Measurements from ENCODE around the gene HOXD1.

HOXD1 gene

GRCh38 chr2:176187899-176188773 is at the start of gene HOXD1:
Gene HOXD1 (plus strand): TSS chr2:176188668. CDS start chr2:176188802, 134 bp downstream.
- Histone ChIP-seq H3K9ac (ENCODE audit: low read length in 2 of 2) (no peak within 1 kb of the TSS), H3K4me3 (ENCODE audit: low read length in 2 of 2) (peak within 1 kb of the TSS; percentile 52 to 75), H3K4me1 (ENCODE audit: control insufficient read depth, insufficient read depth, low read length) (peaks cover 23% of the 10 kb centered on the region), H3K9me3 (ENCODE audit: control insufficient read depth in 2 of 2, low read length in 2 of 2) (no peaks in the 10 kb centered on the region), H3K36me3 (ENCODE audit: control insufficient read depth in 2 of 2, insufficient read depth in 2 of 2, low read length in 2 of 2) (no peaks in the 10 kb centered on the region), H3K27ac (ENCODE audit: low read length) (no peak within 1 kb of the TSS), H3K27me3 (ENCODE audit: control insufficient read depth in 1 of 2, insufficient read depth in 2 of 2, low read length in 2 of 2) (peaks cover 45 to 70% of the 10 kb centered on the region in 2 donors)

- H3K36me3 ChIP-seq (ENCODE audit: control insufficient read depth in 2 of 2, insufficient read depth in 2 of 2, low read length in 2 of 2) = no peaks in the 10 kb centered on the region
- H3K4me3 ChIP-seq (ENCODE audit: low read length in 2 of 2) = peak overlapping the region in 1 of 2 donors; percentile 22
- H3K27me3 ChIP-seq (ENCODE audit: control insufficient read depth in 1 of 2, insufficient read depth in 2 of 2, low read length in 2 of 2) = peaks cover 71 to 83% of the 10 kb centered on the region in 2 donors
- no peaks in the 10 kb centered on the region for H3K9me3 ChIP-seq (ENCODE audit: control insufficient read depth in 2 of 2, low read length in 2 of 2)
- no peak overlapping the region for H3K9ac ChIP-seq (ENCODE audit: low read length in 2 of 2)
- H3K4me1 ChIP-seq (ENCODE audit: control insufficient read depth, insufficient read depth, low read length) = peaks cover 20% of the 10 kb centered on the region
- peak overlapping the region; percentile 18 for H3K27ac ChIP-seq (ENCODE audit: low read length)
Measured at GRCh38 chr2:176138923-176139660, 49.4 kb upstream of the HOXD1 start.

- H3K27me3 ChIP-seq (ENCODE audit: control insufficient read depth in 1 of 2, insufficient read depth in 2 of 2, low read length in 2 of 2) = peaks cover 66 to 78% of the 10 kb centered on the region in 2 donors
- H3K9ac ChIP-seq (ENCODE audit: low read length in 2 of 2) = no peak overlapping the region
- no peaks in the 10 kb centered on the region for H3K36me3 ChIP-seq (ENCODE audit: control insufficient read depth in 2 of 2, insufficient read depth in 2 of 2, low read length in 2 of 2)
- H3K4me3 ChIP-seq (ENCODE audit: low read length in 2 of 2) = peak overlapping the region; percentile 56 to 67
- no peak overlapping the region for H3K27ac ChIP-seq (ENCODE audit: low read length)
- no peaks in the 10 kb centered on the region for H3K9me3 ChIP-seq (ENCODE audit: control insufficient read depth in 2 of 2, low read length in 2 of 2)
- peaks cover 20% of the 10 kb centered on the region for H3K4me1 ChIP-seq (ENCODE audit: control insufficient read depth, insufficient read depth, low read length)
Measured at GRCh38 chr2:176139661-176140512, 48.6 kb upstream of the HOXD1 start.

GRCh38 chr2:176140513-176141317 is 47.8 kb upstream of the HOXD1 start:
- H3K9me3 ChIP-seq (ENCODE audit: control insufficient read depth in 2 of 2, low read length in 2 of 2) = no peaks in the 10 kb centered on the region
- H3K27me3 ChIP-seq (ENCODE audit: control insufficient read depth in 1 of 2, insufficient read depth in 2 of 2, low read length in 2 of 2) = peaks cover 67 to 78% of the 10 kb centered on the region in 2 donors
- no peaks in the 10 kb centered on the region for H3K36me3 ChIP-seq (ENCODE audit: control insufficient read depth in 2 of 2, insufficient read depth in 2 of 2, low read length in 2 of 2)
- H3K4me1 ChIP-seq (ENCODE audit: control insufficient read depth, insufficient read depth, low read length) = peaks cover 19% of the 10 kb centered on the region
- H3K4me3 ChIP-seq (ENCODE audit: low read length in 2 of 2) = peak overlapping the region; percentile 56 to 67
- H3K9ac ChIP-seq (ENCODE audit: low read length in 2 of 2) = no peak overlapping the region
- no peak overlapping the region for H3K27ac ChIP-seq (ENCODE audit: low read length)

- no peaks in the 10 kb centered on the region for H3K9me3 ChIP-seq (ENCODE audit: control insufficient read depth in 2 of 2, low read length in 2 of 2)
- no peaks in the 10 kb centered on the region for H3K36me3 ChIP-seq (ENCODE audit: control insufficient read depth in 2 of 2, insufficient read depth in 2 of 2, low read length in 2 of 2)
- H3K4me3 ChIP-seq (ENCODE audit: low read length in 2 of 2) = no peak overlapping the region
- no peak overlapping the region for H3K9ac ChIP-seq (ENCODE audit: low read length in 2 of 2)
- H3K27ac ChIP-seq (ENCODE audit: low read length) = no peak overlapping the region
- peaks cover 68 to 78% of the 10 kb centered on the region in 2 donors for H3K27me3 ChIP-seq (ENCODE audit: control insufficient read depth in 1 of 2, insufficient read depth in 2 of 2, low read length in 2 of 2)
- peaks cover 8% of the 10 kb centered on the region for H3K4me1 ChIP-seq (ENCODE audit: control insufficient read depth, insufficient read depth, low read length)
Measured at GRCh38 chr2:176142281-176142680, 46.2 kb upstream of the HOXD1 start.

- Histone ChIP-seq H3K9me3 (ENCODE audit: control insufficient read depth in 2 of 2, low read length in 2 of 2) (no peaks in the 10 kb centered on the region), H3K9ac (ENCODE audit: low read length in 2 of 2) (no peak overlapping the region), H3K27me3 (ENCODE audit: control insufficient read depth in 1 of 2, insufficient read depth in 2 of 2, low read length in 2 of 2) (peaks cover 69 to 79% of the 10 kb centered on the region in 2 donors), H3K27ac (ENCODE audit: low read length) (no peak overlapping the region), H3K4me1 (ENCODE audit: control insufficient read depth, insufficient read depth, low read length) (peaks cover 2% of the 10 kb centered on the region), H3K36me3 (ENCODE audit: control insufficient read depth in 2 of 2, insufficient read depth in 2 of 2, low read length in 2 of 2) (no peaks in the 10 kb centered on the region), H3K4me3 (ENCODE audit: low read length in 2 of 2) (no peak overlapping the region)
Measured at GRCh38 chr2:176145085-176145969, 43.1 kb upstream of the HOXD1 start.

- no peaks in the 10 kb centered on the region for H3K9me3 ChIP-seq (ENCODE audit: control insufficient read depth in 2 of 2, low read length in 2 of 2)
- no peak overlapping the region for H3K27ac ChIP-seq (ENCODE audit: low read length)
- H3K9ac ChIP-seq (ENCODE audit: low read length in 2 of 2) = no peak overlapping the region
- no peaks in the 10 kb centered on the region for H3K36me3 ChIP-seq (ENCODE audit: control insufficient read depth in 2 of 2, insufficient read depth in 2 of 2, low read length in 2 of 2)
- H3K4me1 ChIP-seq (ENCODE audit: control insufficient read depth, insufficient read depth, low read length) = no peaks in the 10 kb centered on the region
- peaks cover 70 to 79% of the 10 kb centered on the region in 2 donors for H3K27me3 ChIP-seq (ENCODE audit: control insufficient read depth in 1 of 2, insufficient read depth in 2 of 2, low read length in 2 of 2)
- no peak overlapping the region for H3K4me3 ChIP-seq (ENCODE audit: low read length in 2 of 2)
Measured at GRCh38 chr2:176146101-176146500, 42.4 kb upstream of the HOXD1 start.

- no peaks in the 10 kb centered on the region for H3K36me3 ChIP-seq (ENCODE audit: control insufficient read depth in 2 of 2, insufficient read depth in 2 of 2, low read length in 2 of 2)
- H3K4me3 ChIP-seq (ENCODE audit: low read length in 2 of 2) = no peak overlapping the region
- no peaks in the 10 kb centered on the region for H3K4me1 ChIP-seq (ENCODE audit: control insufficient read depth, insufficient read depth, low read length)
- peaks cover 68 to 83% of the 10 kb centered on the region in 2 donors for H3K27me3 ChIP-seq (ENCODE audit: control insufficient read depth in 1 of 2, insufficient read depth in 2 of 2, low read length in 2 of 2)
- H3K9ac ChIP-seq (ENCODE audit: low read length in 2 of 2) = no peak overlapping the region
- no peak overlapping the region for H3K27ac ChIP-seq (ENCODE audit: low read length)
- H3K9me3 ChIP-seq (ENCODE audit: control insufficient read depth in 2 of 2, low read length in 2 of 2) = no peaks in the 10 kb centered on the region
Measured at GRCh38 chr2:176146645-176147044, 41.8 kb upstream of the HOXD1 start.

GRCh38 chr2:176147210-176147799 is 41.2 kb upstream of the HOXD1 start:
- Histone ChIP-seq H3K4me3 (ENCODE audit: low read length in 2 of 2) (no peak overlapping the region), H3K36me3 (ENCODE audit: control insufficient read depth in 2 of 2, insufficient read depth in 2 of 2, low read length in 2 of 2) (no peaks in the 10 kb centered on the region), H3K9ac (ENCODE audit: low read length in 2 of 2) (no peak overlapping the region), H3K4me1 (ENCODE audit: control insufficient read depth, insufficient read depth, low read length) (peaks cover 3% of the 10 kb centered on the region), H3K9me3 (ENCODE audit: control insufficient read depth in 2 of 2, low read length in 2 of 2) (no peaks in the 10 kb centered on the region), H3K27me3 (ENCODE audit: control insufficient read depth in 1 of 2, insufficient read depth in 2 of 2, low read length in 2 of 2) (peaks cover 68 to 83% of the 10 kb centered on the region in 2 donors), H3K27ac (ENCODE audit: low read length) (no peak overlapping the region)
